RWPE2 (cell line): ENCODE results near the gene HS6ST1.

Experiments
- ATAC-seq: fragments of 200-7000 bp; cut with Tn5 transposase; 3 replicates; pipeline ENCODE4 v1.9.1; 2021; ENCODE audit warnings: low read depth
- DNase-seq: peaks from one replicate; pipeline ENCODE4 v3.0.0-alpha.2; 2020; ENCODE audit warnings: low spot score
- H3K27ac ChIP-seq: fragments of 450-650 bp; 2 replicates; pipeline ENCODE4 v1.5.1; 2017; ENCODE audit warnings: mild to moderate bottlenecking; ENCODE audit not compliant: poor library complexity, severe bottlenecking
- H3K27me3 ChIP-seq: fragments of 250-450 bp; sonication (Bioruptor Pico); 2 replicates; pipeline ENCODE4 v1.5.1; 2021; ENCODE audit warnings: mild to moderate bottlenecking, moderate library complexity; ENCODE audit not compliant: insufficient read depth, poor library complexity, severe bottlenecking
- H3K36me3 ChIP-seq: fragments of 250-450 bp; sonication (Bioruptor Pico); 2 replicates; pipeline ENCODE4 v1.5.1; 2020; ENCODE audit warnings: low read depth, mild to moderate bottlenecking, moderate library complexity
- H3K4me1 ChIP-seq: fragments of 250-450 bp; sonication (Bioruptor Pico); 2 replicates; pipeline ENCODE4 v1.5.1; 2021; ENCODE audit warnings: mild to moderate bottlenecking, moderate library complexity; ENCODE audit not compliant: insufficient read depth, poor library complexity, severe bottlenecking
- H3K4me3 ChIP-seq: fragments of 250-450 bp; sonication (Bioruptor Pico); 2 replicates; pipeline ENCODE4 v1.5.1; 2021; ENCODE audit warnings: mild to moderate bottlenecking, moderate library complexity; ENCODE audit not compliant: severe bottlenecking
- H3K9me3 ChIP-seq: fragments of 250-450 bp; sonication (Bioruptor Pico); 2 replicates; pipeline ENCODE4 v1.5.1; 2021; ENCODE audit warnings: mild to moderate bottlenecking, moderate library complexity; ENCODE audit not compliant: severe bottlenecking
- TF ChIP-seq, protein P1 (sequence below): fragments of 450-650 bp; IDR thresholded peaks from one replicate; pipeline ENCODE4 v1.5.1; 2017; ENCODE audit warnings: mild to moderate bottlenecking, moderate library complexity; ENCODE audit not compliant: poor library complexity, severe bottlenecking

Gene HS6ST1

DNA sequence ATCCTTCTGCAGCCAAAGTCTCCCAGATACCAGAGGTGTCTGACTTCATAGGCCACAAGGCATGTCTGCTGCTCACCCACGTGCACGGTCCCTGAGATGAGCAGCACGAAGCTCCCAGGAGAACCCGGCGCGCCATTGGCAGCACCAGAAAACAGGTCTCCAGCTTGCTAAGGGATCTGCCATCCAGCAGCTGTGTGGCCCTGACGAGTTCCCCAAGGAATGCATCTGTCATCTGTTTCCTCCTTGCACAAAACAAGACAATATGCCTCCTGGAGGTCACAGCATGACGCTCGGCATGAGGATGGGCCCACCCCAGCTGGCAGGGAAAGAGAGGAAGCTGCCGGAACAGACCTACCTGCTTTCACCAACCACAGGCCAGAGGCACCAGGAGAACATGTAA is 29.2 kb downstream of the HS6ST1 start:
- H3K4me3 ChIP-seq = no peak overlapping the region
- H3K4me1 ChIP-seq = peaks cover 4% of the 10 kb centered on the region
- no peak overlapping the region for H3K27ac ChIP-seq
- H3K27me3 ChIP-seq = no peaks in the 10 kb centered on the region
- TF ChIP-seq, protein P1, sequence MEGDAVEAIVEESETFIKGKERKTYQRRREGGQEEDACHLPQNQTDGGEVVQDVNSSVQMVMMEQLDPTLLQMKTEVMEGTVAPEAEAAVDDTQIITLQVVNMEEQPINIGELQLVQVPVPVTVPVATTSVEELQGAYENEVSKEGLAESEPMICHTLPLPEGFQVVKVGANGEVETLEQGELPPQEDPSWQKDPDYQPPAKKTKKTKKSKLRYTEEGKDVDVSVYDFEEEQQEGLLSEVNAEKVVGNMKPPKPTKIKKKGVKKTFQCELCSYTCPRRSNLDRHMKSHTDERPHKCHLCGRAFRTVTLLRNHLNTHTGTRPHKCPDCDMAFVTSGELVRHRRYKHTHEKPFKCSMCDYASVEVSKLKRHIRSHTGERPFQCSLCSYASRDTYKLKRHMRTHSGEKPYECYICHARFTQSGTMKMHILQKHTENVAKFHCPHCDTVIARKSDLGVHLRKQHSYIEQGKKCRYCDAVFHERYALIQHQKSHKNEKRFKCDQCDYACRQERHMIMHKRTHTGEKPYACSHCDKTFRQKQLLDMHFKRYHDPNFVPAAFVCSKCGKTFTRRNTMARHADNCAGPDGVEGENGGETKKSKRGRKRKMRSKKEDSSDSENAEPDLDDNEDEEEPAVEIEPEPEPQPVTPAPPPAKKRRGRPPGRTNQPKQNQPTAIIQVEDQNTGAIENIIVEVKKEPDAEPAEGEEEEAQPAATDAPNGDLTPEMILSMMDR = no peak
- ATAC-seq (no peak), DNase-seq (no peak)
- peaks cover 2% of the 10 kb centered on the region for H3K9me3 ChIP-seq
- no peaks in the 10 kb centered on the region for H3K36me3 ChIP-seq

DNA sequence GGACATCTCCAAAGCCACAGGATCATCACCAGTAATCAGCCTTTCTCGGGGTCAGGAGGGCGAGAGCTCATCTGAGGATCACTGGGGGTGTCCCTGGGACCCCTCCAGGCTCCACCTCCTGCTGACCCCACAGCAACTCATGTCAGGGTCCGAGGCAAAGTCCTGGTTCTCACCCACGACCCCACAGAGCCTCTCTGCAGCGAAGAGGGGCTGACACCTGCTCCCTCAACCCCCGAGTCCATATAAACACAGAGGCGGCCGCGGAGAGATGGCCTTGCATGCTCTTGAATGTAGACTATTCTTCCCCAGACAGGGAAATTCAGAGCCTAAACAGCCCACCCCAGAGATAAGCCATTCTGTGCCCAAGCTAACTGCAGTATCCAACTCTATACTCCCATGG is 29.9 kb downstream of the HS6ST1 start:
- peaks cover 2% of the 10 kb centered on the region for H3K9me3 ChIP-seq
- H3K27ac ChIP-seq = no peak overlapping the region
- H3K27me3 ChIP-seq = no peaks in the 10 kb centered on the region
- no peak for DNase-seq
- TF ChIP-seq, protein P1 = no peak
- H3K4me1 ChIP-seq = peaks cover 4% of the 10 kb centered on the region
- ATAC-seq = no peak
- no peaks in the 10 kb centered on the region for H3K36me3 ChIP-seq
- no peak overlapping the region for H3K4me3 ChIP-seq

DNA sequence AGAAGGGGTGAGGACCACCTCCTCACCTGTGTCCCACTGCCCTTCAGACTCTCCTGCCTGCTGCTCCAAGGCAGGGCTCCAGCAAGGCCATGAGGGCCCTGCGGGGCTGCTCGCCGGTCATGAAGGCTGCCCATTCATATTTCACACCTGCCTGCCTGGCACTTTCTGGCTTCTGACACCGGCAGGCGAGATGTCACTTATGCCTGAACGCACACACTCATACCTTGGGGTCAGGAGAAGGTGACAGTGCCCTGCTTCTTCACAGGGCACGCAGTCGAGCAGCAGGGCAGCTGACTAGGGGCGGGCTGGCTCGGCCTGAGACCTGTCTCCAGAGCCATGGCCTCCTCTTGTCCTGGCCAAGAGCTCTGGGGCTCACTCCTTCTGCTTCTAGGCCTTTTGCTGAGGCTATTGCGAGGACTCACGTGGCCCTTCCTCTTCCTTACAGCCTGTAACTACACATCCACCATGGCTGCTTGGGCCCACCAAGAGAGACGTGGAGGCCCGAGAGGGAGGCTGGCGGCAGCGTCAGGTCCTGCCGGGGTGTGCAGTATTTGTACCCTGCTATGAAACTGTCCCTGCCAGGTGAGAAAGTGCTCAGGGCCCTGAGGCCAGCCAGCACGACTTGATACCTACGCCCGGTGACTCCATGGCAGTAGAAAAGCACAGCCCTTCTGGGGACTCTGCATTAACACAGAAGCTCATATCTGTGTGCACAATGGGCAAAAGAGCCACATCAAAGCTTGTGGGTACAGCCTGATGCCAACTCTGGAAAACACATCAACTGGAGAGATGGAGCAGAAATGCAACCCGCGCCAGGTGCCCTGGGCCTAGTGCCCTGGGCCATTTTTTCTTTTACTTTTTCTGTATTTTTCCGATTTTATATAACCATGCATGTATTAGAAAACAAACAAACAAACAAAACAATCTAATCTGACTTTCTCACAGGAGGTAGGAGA is 30.6 kb downstream of the HS6ST1 start:
- peaks cover 2% of the 10 kb centered on the region for H3K9me3 ChIP-seq
- no peak overlapping the region for H3K4me3 ChIP-seq
- TF ChIP-seq, protein P1 = no peak
- ATAC-seq (no peak), DNase-seq (no peak)
- no peaks in the 10 kb centered on the region for H3K27me3 ChIP-seq
- H3K27ac ChIP-seq = no peak overlapping the region
- H3K36me3 ChIP-seq = no peaks in the 10 kb centered on the region
- H3K4me1 ChIP-seq = peaks cover 4% of the 10 kb centered on the region

DNA sequence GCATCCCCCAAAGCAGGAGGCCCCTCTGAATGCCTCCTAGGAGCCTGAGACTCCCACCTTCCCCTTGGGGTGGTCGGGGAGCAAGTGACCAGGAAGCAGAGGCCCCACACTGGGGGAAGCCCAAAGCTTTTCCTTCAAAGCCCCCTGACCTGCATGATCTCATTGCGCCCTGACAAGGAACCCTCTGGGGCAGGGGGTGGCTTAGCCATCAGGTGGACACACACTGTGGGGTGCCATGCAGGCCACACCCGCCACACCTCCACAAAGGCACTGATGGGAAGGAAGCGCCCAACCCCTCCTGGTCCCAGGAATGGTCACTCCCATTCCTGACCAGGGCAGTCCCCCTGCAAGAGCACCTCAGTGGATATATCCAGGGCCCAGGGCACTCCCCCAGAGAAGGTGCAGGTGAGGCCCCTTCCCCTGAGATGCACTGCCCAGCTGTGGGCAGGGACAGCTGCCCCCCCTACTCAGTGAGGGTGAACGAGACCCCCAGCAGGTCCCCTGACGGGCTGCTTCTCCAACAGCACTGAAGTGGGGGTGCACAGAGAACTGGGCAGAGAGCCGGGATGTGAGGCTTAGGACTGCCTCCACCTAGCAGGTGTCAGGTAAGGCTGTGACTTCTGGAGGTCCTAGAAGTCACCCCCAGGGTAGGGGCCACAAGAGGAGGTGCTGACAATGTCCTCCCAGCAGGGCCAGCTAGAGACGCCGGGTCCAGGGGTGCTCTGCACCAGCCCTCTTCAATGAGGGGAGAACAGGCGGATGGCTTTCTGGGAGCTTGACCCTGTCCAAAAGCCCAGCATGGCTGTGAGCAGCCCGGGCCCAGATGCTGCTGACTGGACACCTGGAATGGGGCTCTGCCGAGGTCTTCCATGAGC is 31.5 kb downstream of the HS6ST1 start:
- TF ChIP-seq, protein P1 = no peak
- no peaks in the 10 kb centered on the region for H3K36me3 ChIP-seq

More for the DNA sequence above, 31.5 kb downstream of the HS6ST1 start:
- DNase-seq (no peak), ATAC-seq (no peak)
- peaks cover under 1% of the 10 kb centered on the region for H3K4me1 ChIP-seq
- no peak overlapping the region for H3K27ac ChIP-seq
- no peak overlapping the region for H3K4me3 ChIP-seq
- H3K27me3 ChIP-seq = no peaks in the 10 kb centered on the region
- peaks cover 2% of the 10 kb centered on the region for H3K9me3 ChIP-seq
